T follicular helper cell (primary cell): ENCODE results near the gene PTPN3.
"Not testable (repeated sequence)": the region's sequence is repeated elsewhere in the genome, so short reads cannot be mapped to it uniquely, and the experiment has no call there.

Experiments
- DNase-seq: peaks from one replicate; pipeline ENCODE4 v3.0.0-alpha.2; 2020; ENCODE audit warnings: low read depth

Gene PTPN3

DNA sequence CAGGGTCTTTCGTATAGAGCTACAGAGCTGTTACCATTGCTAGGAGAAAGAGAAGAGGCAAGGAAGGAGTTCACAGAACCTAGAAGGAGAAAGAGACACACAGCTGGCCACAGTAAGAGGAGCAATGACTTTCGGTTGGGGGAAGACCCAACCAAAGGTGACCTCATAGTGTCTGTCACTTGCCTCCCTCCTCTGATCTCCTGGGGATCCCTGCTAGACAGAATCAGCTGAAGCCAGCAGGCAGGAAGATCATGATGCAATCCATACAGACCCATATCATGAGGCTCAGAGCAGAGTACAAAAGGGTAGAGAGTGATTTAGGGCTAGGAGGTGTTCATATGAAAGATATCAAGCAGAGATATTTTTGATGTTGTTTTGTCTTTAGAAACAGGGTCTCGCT is 151.2 kb downstream of the PTPN3 start:
- no peak for DNase-seq

- no peak for DNase-seq
Observed at GRCh38 chr9:109344866-109345265, 153.2 kb downstream of the PTPN3 start.

GRCh38 chr9:109342878-109343277 is 155.2 kb downstream of the PTPN3 start:
- no peak for DNase-seq

GRCh38 chr9:109341561-109341960 is 156.5 kb downstream of the PTPN3 start:
- no peak for DNase-seq

GRCh38 chr9:109340979-109341378 is 157.1 kb downstream of the PTPN3 start:
- not testable (repeated sequence) for DNase-seq

DNA sequence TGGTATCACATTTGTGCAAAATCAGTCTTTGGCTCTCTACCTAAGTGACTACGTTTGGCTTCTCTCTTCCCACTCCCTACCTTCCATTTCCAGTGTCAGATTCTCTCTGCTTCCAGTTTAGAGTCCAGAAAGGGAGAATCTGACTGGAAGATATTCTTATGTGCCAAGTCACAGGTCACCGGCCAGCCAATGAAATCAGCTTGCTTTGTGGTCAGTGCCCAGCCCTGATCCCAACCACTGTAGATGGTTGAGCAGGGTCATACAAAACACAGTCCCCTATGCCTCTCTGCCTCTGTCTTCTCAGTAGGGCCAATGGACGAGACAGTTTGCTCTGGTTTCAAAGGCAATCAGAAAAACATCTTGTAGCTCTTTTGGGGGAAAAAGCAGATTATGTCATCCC is 161.7 kb downstream of the PTPN3 start:
- no peak for DNase-seq

DNA sequence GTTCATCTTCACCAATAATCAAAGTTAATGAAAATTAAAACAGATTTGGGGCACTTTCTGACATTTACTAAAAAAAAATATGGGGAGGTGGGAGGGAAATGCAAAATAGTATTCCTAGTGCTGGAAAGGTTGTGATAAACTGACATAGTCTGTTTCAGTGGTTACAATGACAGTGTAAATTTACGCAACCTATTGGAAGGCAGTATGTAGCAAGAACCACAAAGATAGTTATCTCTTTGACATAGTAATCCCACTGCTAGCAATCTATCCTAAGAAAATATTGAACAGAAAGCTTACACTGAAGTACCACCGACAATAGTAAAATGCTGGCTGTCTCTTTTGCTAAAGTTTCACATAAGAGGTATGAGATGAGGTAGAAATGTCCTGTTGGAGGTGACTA is 162.2 kb downstream of the PTPN3 start:
- DNase-seq, result no peak

GRCh38 chr9:109335121-109335520 is 163.0 kb downstream of the PTPN3 start:
- DNase-seq, result no peak

- DNase-seq, result no peak
Observed at GRCh38 chr9:109331353-109331752, 166.8 kb downstream of the PTPN3 start.

DNA sequence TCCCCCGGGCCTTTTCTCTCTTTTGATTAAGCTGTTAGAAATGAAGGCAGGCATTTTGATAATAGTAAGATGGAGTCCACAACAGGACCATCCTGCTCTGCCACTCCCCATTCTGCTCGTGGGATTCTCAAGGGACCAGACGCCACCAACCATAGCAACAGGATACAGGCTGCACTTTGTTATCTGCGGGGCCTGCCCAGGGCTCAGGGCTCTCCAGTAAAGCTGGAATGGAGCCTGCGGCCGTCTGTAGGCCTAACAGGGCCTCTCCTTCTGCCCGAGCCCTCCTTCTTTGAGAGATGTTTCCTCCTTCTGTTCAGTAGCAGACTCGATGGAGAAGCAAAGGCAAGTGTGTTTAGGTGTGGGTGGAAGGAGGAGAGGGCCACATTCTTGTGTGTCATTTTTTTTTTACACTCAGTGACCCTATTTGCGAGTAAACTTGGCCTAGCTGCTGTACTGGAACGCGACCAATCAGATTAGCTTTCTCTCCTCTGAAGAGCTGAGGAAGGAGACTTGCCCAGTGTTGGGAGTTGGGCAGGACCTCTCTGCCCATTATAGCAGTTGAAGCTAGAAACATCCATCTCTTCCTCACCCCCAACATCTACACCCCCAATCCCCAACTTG is 168.4 kb downstream of the PTPN3 start:
- no peak for DNase-seq

GRCh38 chr9:109328978-109329637 is 169.0 kb downstream of the PTPN3 start:
- no peak for DNase-seq
